ENCODE data around the gene CD34.
A peak's percentile ranks its signal among the peaks of the same experiment; 100 is the strongest.
"Not testable (repeated sequence)": the region's sequence is repeated elsewhere in the genome, so short reads cannot be mapped to it uniquely, and the experiment has no call there.

CD34 gene, protein sequence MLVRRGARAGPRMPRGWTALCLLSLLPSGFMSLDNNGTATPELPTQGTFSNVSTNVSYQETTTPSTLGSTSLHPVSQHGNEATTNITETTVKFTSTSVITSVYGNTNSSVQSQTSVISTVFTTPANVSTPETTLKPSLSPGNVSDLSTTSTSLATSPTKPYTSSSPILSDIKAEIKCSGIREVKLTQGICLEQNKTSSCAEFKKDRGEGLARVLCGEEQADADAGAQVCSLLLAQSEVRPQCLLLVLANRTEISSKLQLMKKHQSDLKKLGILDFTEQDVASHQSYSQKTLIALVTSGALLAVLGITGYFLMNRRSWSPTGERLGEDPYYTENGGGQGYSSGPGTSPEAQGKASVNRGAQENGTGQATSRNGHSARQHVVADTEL

GRCh38 chr1:207910591-207911354 lies at the start of gene CD34:
Gene CD34, minus strand, starts transcription at chr1:207911125. Its CDS starts 45 bp downstream, at chr1:207911080.
- no peak for DNase-seq (ENCODE audit: low spot score)

GRCh38 chr1:207960346-207960745 lies 49.4 kb upstream of the CD34 start:
- DNase-seq (ENCODE audit: low spot score), result no peak

DNA sequence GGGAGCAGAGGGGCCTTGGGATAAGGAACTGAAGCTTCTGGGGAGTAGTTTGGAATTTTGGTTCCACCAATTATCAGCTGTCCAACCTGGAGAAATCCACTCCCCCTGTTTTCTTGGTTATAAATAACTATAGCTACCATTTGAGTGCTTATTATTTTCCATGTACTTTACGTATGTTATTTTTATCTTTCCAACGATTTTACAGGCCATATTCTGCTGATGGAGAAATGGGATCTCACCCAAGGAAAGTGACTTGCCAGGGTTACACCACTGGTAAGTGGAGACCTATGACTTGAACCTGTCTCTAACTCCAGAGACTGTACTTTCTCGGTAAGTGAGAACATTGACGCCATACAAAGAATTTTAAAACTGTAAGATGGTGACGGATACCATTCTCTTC lies 49.0 kb upstream of the CD34 start:
- DNase-seq (ENCODE audit: low spot score), result no peak

DNA sequence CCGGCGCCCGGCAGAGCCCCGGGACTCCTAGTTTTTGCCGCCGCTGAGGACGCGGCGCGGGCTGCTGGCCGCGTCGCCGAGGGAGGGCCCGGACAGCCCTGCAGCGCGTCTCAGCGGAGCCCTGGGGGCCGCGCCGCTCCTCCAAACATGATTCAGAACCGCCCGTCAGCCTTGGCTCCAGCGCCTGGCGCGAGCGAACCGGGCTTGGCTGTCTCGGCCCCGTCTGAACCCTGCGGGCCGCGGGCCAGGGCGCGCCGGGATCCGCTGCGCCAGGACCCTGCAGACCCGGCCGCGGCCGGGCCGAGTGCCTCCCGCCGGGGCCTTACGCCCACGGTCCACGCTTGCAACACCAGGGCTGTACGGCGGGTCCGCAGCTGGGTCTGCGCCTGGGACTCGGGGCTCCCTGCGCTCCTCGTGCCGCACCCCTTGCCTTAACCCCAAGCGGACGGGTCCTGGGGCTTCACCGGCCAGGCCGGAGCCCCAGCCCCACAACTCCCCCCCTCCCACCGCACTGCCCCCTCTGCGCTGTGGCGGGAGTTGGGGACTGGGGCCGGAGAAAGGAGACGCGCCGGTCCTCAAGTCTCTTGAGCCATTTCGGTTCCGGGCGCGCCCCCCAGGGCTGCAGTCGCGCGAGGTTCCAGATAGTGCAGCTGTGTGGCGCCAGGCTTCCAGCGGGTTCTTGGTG lies 48.4 kb upstream of the CD34 start:
- DNase-seq (ENCODE audit: low spot score), result peak; percentile 45

- DNase-seq (ENCODE audit: low spot score), result no peak
Measured at GRCh38 chr1:207958376-207959139, 47.6 kb upstream of the CD34 start.

- DNase-seq (ENCODE audit: low spot score), result no peak
Measured at GRCh38 chr1:207956986-207957385, 46.1 kb upstream of the CD34 start.

DNA sequence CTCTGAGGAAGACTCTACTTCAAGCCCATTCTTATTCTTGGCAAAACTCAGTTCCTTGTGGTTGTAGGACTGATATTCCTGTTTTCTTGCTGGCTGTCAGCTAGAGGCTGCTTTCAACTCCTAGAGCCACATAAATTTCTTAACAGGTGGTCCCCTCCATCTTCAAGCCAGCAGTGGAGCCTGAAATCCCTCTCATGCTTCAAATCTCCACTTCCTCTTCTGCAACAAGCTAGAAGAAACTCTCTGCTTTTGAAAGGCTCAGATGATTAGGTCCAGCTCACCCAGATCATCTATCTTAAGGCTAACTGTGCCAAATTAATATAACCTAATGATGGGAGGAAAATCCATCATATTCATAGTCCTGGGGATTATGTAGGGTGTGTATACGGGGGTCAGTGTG lies 43.2 kb upstream of the CD34 start:
- no peak for DNase-seq (ENCODE audit: low spot score)

DNA sequence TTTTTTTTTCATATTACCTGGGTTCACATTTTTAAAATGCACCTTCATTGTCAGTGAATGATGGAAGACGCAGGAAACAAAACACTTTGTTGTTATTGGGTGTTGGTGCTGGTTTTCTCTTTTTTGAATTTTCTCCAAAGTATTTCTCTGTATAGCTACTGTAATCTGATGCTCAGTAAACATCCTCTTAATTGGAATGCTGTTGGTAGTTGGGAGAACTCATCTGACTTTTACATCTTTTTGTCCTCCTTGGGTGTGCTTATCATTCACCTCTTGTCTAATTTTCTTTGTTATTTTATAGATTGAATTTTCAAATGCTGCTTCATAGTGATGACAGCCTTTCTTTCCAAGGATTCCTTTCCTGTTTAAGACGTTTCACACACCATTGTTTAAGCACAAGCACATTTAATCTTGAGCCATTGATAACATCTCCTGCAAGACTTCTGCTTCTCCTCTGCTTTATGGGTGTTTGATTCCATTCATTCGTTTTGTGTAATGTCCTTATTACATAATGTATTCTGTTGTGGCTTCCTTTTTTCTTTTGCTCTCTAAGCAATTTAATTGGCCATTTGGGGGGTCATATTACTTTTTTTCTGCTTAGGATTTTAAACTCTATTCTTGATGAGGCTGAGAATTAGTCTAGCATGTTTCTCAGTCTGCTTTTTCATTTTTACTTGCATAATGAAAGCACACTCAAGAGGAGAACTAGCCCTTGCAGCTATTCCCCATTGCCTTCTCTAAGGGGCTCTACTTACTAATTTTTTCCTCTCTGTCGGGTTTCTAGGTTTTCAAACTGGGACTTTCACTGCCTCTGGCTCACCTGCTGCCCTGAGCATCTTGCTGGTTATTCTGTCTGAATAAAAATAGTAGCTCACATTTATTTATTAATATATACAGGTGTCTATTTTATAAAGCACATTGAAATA lies 42.0 kb upstream of the CD34 start:
- DNase-seq (ENCODE audit: low spot score), result no peak

DNA sequence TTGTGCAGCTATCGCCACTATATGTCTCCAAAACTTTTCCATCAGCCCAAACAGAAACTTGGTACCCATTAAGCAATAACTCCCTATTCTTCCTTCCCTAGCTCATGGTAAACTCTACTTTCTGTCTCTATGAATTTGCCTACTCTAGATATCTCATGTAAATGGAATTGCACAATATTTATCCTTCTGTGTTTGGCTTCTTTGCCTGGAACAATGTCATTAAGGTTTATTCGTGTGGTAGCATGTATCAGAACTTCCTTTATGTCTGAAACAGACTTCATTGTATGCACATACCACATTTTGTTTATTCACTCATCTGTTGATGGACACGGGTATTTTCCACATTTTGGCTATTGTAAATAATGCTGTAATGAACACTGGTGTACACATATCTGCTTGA lies 40.7 kb upstream of the CD34 start:
- no peak for DNase-seq (ENCODE audit: low spot score)

GRCh38 chr1:207950750-207951149 lies 39.8 kb upstream of the CD34 start:
- no peak for DNase-seq (ENCODE audit: low spot score)

DNA sequence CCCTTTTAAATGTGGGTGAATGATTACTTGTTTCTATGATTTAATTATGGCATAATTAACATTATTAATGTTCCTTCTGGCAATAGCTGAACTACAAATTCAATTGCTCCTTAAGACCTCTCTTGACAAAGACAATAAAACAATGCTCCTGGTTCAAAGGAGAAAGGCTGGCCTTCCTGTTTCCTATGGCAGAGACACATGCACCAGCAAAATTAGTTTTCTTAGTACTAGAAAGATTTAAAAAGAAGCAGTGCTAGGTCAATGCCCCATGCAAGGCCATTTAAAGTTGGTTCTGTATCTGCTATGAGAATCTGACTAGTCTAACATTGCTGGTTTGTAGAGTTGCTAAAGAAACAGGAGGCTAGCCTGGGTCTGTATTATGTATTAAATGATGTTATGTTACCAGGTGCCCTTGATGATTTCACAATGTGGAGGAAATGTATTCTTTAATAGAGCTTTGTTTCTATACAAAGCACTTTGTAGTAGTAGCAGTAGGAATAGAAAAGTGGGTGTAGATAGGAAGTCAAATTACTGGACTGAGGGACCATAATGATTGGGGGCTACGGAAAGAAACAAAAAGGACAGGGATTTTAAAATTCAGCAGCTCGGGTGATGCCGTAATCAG lies 38.8 kb upstream of the CD34 start:
- no peak for DNase-seq (ENCODE audit: low spot score)

- DNase-seq (ENCODE audit: low spot score), result no peak
Measured at GRCh38 chr1:207948536-207949250, 37.8 kb upstream of the CD34 start.

- no peak for DNase-seq (ENCODE audit: low spot score)
Measured at GRCh38 chr1:207946756-207947155, 35.8 kb upstream of the CD34 start.

DNA sequence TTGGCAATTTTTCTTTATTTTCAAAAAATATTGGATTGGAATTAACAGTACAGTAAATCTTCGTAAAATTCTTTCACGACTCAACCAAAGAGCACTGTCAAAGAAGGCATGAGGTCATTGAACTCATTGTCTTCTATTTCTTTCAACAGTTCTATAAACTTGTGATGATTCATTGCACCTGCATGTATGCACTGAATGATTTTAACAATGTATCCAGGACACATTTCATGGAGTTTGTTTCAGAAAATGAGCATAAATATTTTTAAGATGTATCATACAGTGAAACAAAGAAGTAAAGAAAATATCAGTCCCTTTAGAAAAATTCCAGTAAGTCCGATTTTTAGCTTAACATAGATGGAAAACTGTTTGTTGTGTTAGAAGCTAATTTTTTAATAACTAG lies 33.6 kb upstream of the CD34 start:
- peak; percentile 67 for DNase-seq (ENCODE audit: low spot score)

DNA sequence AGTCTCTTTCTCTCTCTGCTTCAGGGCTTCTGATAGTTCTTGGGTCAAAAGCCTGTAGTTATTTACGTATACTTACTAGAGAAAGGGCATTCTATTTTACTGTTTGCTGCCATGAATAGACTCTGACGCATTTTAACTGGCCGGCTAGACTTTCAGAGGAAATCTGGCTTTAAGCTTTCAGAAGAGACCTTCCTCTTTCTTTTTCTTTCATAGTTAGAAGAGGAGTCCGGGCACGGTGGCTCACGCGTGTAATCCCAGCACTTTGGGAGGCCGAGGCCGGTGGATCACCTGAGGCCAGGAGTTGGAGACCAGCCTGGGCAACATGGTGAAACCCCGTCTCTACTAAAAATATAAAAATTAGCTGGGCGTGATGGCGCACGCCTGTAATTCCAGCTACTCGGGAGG lies 31.4 kb upstream of the CD34 start:
- not testable (repeated sequence) for DNase-seq (ENCODE audit: low spot score)

- DNase-seq (ENCODE audit: low spot score), result no peak
Measured at GRCh38 chr1:207941665-207942064, 30.7 kb upstream of the CD34 start.

- peak; percentile 69 for DNase-seq (ENCODE audit: low spot score)
Measured at GRCh38 chr1:207938016-207938415, 27.1 kb upstream of the CD34 start.

DNA sequence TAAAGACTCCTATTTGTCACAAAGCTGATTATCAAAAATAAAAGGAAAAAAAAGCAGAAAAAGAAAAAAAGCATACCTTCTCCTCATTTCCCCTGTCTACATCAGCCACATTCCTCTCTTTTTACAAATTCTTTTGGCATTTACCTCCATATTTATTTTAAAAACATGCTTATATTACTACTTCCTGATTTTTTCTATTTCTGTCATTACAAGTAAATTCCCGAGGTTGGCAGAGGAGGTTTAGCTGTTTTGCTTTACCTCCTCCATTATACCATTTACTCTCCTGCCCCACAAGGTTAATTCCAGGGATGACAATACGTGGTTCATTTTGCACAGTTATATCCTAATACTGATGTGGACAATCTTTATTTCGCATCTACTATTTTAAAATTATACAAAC lies 26.3 kb upstream of the CD34 start:
- DNase-seq (ENCODE audit: low spot score), result no peak

DNA sequence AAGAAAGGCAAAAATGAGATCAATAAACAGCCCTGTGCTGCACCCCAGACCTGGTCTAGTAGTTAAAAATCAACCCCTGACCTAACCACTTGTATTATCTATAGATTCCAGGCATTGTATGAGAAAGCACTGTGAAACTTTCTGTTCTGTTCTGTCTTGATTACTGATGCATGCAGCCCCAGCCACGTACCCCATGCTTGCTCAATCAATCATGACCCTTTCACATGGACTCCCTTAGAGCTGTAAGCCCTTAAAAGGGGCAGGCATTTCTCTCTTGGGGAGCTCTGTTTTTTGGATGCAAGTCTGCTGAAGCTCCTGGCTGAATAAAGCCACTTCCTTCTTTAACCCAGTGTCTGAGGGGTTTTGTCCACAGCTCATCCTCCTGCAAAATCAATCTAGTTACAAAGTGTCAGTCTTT lies 24.2 kb upstream of the CD34 start:
- DNase-seq (ENCODE audit: low spot score), result peak; percentile 93
